AG04450 (cell line): ENCODE results near the gene QSOX1. TPM values are rescaled to one million over a fixed set of nuclear protein-coding genes. Genes with fewer than 3 reads are reported as not detected.

ENCODE experiments used
- CTCF ChIA-PET: fragments of 300-600, 350-600 bp; formaldehyde crosslinking; extraction: SDS; loops from one replicate; lab custom pipeline; 2022; ENCODE audit warnings: antibody characterized with exemption, inconsistent platforms; lab: Charles Lee
- POLR2A ChIA-PET: fragments of 350-600 bp; formaldehyde crosslinking; extraction: SDS; loops from one replicate; lab custom pipeline; 2021; ENCODE audit warnings: antibody characterized with exemption, inconsistent platforms; lab: Yijun Ruan, JAX
- DNase-seq: peaks from one replicate; pipeline ENCODE4 v3.0.0-alpha.2; 2011; ENCODE audit warnings: low read depth, low spot score
- H3K27ac ChIP-seq: one replicate; pipeline ENCODE4 v1.5.1; 2012; ENCODE audit warnings: low read depth, low read length, control low read depth
- H3K27me3 ChIP-seq: one replicate; pipeline ENCODE4 v1.6.0; 2012; ENCODE audit warnings: low read length; ENCODE audit not compliant: control insufficient read depth, insufficient read depth
- H3K4me3 ChIP-seq: 2 replicates; pipeline ENCODE4 v1.5.1; 2011; ENCODE audit warnings: mild to moderate bottlenecking, low read depth, low read length, control low read depth
- H3K9me3 ChIP-seq: 2 replicates; pipeline ENCODE4 v1.5.1; 2012; ENCODE audit warnings: low read length; ENCODE audit not compliant: control insufficient read depth, insufficient read depth
- CTCF ChIP-seq: IDR thresholded peaks from 2 replicates; pipeline ENCODE4 v1.5.1; 2011; ENCODE audit warnings: low read depth, low read length, control low read depth, inconsistent platforms
- polyA plus RNA-seq: library from polyadenylated mRNA; depleted of rRNA; stranded (reverse); fragments of >200 nt; gene quantifications from 2 replicates; pipeline ENCODE4 v1.2.3, GENCODE V29; 2011

The QSOX1 gene
- polyA plus RNA-seq, 1 experiment: 1,269 TPM

- H3K27me3 ChIP-seq: peaks cover 73% of the 10 kb centered on the region
- CTCF ChIA-PET: interaction anchor here (0.6 to 2.4 kb wide), 4 partner anchors 251 to 807 kb away, joined by 3 to 7 read pairs (median 5); no protein-coding TSS in a partner anchor
- H3K27ac ChIP-seq: no peak overlapping the region
- POLR2A ChIA-PET: no interaction called here
- peak overlapping the region; percentile 46 for H3K4me3 ChIP-seq
- no peak for DNase-seq
- no peak for TF ChIP-seq CTCF
- H3K9me3 ChIP-seq: peaks cover 16% of the 10 kb centered on the region; the same call in 1 of the 2 replicates
These were observed 76.8 kb downstream of the QSOX1 start for GRCh38 chr1:180231506-180231921.

- no peak for TF ChIP-seq CTCF
- peaks cover 16% of the 10 kb centered on the region; the same call in 1 of the 2 replicates for H3K9me3 ChIP-seq
- H3K4me3 ChIP-seq: no peak overlapping the region
- H3K27me3 ChIP-seq: peaks cover 74% of the 10 kb centered on the region
- CTCF ChIA-PET: interaction anchor here (1.3 to 2.4 kb wide), 2 partner anchors 251 to 365 kb away, joined by 6 to 7 read pairs; no protein-coding TSS in a partner anchor
- H3K27ac ChIP-seq: no peak overlapping the region
- DNase-seq: no peak
- POLR2A ChIA-PET: no interaction called here
These were observed 77.3 kb downstream of the QSOX1 start for GRCh38 chr1:180231936-180232335.

GRCh38 chr1:180232521-180233043 is 77.9 kb downstream of the QSOX1 start:
- no peak for TF ChIP-seq CTCF
- POLR2A ChIA-PET: no interaction called here
- H3K9me3 ChIP-seq: peaks cover 16% of the 10 kb centered on the region; the same call in 1 of the 2 replicates
- DNase-seq: no peak
- CTCF ChIA-PET: interaction anchor here (2.4 kb wide), 1 partner anchor 250 kb away, joined by 6 read pairs; no protein-coding TSS in a partner anchor
- no peak overlapping the region for H3K4me3 ChIP-seq
- peaks cover 78% of the 10 kb centered on the region for H3K27me3 ChIP-seq
- no peak overlapping the region for H3K27ac ChIP-seq

- no peak for DNase-seq
- ChIA-PET POLR2A (no interaction called here), CTCF (interaction anchor here (2.4 kb wide), 1 partner anchor 249 kb away, joined by 6 read pairs; no protein-coding TSS in a partner anchor)
- H3K4me3 ChIP-seq: no peak overlapping the region
- H3K27me3 ChIP-seq: peaks cover 83% of the 10 kb centered on the region
- H3K9me3 ChIP-seq: peaks cover 16% of the 10 kb centered on the region; the same call in 1 of the 2 replicates
- no peak overlapping the region for H3K27ac ChIP-seq
- TF ChIP-seq CTCF: no peak
These were observed 78.7 kb downstream of the QSOX1 start for GRCh38 chr1:180233191-180234011.
